Measurements from ENCODE around the gene OAS3.

- TF ChIP-seq, protein P1, sequence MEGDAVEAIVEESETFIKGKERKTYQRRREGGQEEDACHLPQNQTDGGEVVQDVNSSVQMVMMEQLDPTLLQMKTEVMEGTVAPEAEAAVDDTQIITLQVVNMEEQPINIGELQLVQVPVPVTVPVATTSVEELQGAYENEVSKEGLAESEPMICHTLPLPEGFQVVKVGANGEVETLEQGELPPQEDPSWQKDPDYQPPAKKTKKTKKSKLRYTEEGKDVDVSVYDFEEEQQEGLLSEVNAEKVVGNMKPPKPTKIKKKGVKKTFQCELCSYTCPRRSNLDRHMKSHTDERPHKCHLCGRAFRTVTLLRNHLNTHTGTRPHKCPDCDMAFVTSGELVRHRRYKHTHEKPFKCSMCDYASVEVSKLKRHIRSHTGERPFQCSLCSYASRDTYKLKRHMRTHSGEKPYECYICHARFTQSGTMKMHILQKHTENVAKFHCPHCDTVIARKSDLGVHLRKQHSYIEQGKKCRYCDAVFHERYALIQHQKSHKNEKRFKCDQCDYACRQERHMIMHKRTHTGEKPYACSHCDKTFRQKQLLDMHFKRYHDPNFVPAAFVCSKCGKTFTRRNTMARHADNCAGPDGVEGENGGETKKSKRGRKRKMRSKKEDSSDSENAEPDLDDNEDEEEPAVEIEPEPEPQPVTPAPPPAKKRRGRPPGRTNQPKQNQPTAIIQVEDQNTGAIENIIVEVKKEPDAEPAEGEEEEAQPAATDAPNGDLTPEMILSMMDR (IDR thresholded peaks at IDR 0.05), result no peak
- no peak for TF ChIP-seq POLR2AphosphoS5 (IDR thresholded peaks at IDR 0.05; ENCODE audit: insufficient read depth in 1 of 2, low read depth in 1 of 2)
These were observed 60.9 kb downstream of the OAS3 start for GRCh38 chr12:112998987-112999767.
